Measurements from ENCODE around the gene FAM241A. TPM values are rescaled to one million over a fixed set of nuclear protein-coding genes. Genes with fewer than 3 reads are reported as not detected.
"Not testable (repeated sequence)": the region's sequence is repeated elsewhere in the genome, so short reads cannot be mapped to it uniquely, and the experiment has no call there.

FAM241A gene
- total RNA-seq, 3 donors from 2014 or later (not counting 1 experiment from before 2014, with no cell fraction given) = 0.36 to 0.75 (median 0.40) TPM

DNA sequence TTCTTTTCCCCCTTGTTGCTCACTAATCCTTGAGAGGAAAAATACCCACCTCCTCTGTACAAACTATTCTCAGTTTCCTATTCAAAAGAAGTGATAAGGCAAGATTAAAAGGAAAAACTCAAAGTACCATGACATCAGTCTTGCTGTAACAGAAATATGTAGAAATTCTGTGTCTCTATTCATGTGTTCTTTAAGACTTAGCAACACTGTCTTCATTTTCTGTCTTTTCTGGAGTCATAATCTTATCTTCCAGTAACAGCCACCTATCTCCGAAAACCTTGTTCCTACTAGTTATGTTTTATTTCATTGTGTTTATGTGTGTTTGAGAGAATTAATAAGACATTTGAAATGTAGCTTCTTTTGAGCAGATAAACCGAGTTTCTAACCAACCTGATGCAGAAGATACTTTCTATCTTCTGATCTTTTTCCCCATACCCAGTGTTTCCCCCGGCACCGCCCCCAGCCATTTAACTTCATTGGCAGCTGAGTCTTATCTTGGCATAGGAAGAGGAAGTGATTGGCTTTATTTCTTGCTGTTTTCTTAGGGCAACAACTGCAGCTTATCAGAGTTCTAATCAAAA, 8.0 kb downstream of the FAM241A start:
- peaks cover 0 to 31% of the 10 kb centered on the region in 2 donors for H3K27me3 Mint-ChIP-seq (ENCODE audit: low read depth in 2 of 2)
- no peak for DNase-seq
- H3K36me3 Mint-ChIP-seq = no peaks in the 10 kb centered on the region
- TF ChIP-seq, protein P1, sequence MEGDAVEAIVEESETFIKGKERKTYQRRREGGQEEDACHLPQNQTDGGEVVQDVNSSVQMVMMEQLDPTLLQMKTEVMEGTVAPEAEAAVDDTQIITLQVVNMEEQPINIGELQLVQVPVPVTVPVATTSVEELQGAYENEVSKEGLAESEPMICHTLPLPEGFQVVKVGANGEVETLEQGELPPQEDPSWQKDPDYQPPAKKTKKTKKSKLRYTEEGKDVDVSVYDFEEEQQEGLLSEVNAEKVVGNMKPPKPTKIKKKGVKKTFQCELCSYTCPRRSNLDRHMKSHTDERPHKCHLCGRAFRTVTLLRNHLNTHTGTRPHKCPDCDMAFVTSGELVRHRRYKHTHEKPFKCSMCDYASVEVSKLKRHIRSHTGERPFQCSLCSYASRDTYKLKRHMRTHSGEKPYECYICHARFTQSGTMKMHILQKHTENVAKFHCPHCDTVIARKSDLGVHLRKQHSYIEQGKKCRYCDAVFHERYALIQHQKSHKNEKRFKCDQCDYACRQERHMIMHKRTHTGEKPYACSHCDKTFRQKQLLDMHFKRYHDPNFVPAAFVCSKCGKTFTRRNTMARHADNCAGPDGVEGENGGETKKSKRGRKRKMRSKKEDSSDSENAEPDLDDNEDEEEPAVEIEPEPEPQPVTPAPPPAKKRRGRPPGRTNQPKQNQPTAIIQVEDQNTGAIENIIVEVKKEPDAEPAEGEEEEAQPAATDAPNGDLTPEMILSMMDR (IDR thresholded peaks at IDR 0.05) = no peak
- H3K36me3 ChIP-seq (ENCODE audit: control insufficient read depth, insufficient read depth, low read length) = no peaks in the 10 kb centered on the region
- intact Hi-C loops (cut with micrococcal nuclease) = no loop called here
- no peaks in the 10 kb centered on the region for H3K27me3 ChIP-seq (ENCODE audit: control insufficient read depth, insufficient read depth, low read length)
- no peaks in the 10 kb centered on the region for H3K4me1 ChIP-seq (ENCODE audit: control insufficient read depth, insufficient read depth, low read length)
- H3K4me3 ChIP-seq (ENCODE audit: low read length) = no peak overlapping the region
- no peaks in the 10 kb centered on the region for H3K9me3 ChIP-seq (ENCODE audit: control insufficient read depth, insufficient read depth, low read length)
- no peak for ATAC-seq
- 40% methylated on average over 1 of the region's 4 CpGs for WGBS (ENCODE audit: insufficient coverage)
- no peak overlapping the region for H3K27ac ChIP-seq (ENCODE audit: low read length)
- no peaks in the 10 kb centered on the region for H3K9me3 Mint-ChIP-seq
- no peaks in the 10 kb centered on the region for H3K4me1 Mint-ChIP-seq
- no peak overlapping the region for H3K27ac Mint-ChIP-seq
- H3K4me3 Mint-ChIP-seq = no peak overlapping the region

DNA sequence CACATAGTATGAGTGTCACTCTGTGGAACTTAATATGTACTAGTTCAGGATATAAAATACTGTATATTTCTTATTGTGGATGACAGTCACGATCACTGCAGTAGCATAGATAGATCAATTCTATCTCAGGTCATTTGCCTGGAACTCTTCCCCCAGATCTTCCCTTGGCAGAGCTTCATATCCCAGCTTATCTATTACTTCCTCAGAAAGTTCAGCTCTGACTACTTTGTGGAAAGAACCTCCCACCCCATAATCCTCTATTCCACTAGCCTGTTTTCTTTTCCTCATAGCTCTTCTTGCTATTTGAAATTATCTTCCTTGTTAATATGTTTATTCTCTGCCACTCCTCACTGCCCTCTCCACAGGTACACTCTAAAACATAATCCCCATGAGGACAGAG, 10.9 kb downstream of the FAM241A start:
- 75% methylated on average over 1 of the region's 1 CpG for WGBS (ENCODE audit: insufficient coverage)
- TF ChIP-seq, protein P1 (IDR thresholded peaks at IDR 0.05) = no peak
- H3K27me3 ChIP-seq (ENCODE audit: control insufficient read depth, insufficient read depth, low read length) = no peaks in the 10 kb centered on the region
- peaks cover 9% of the 10 kb centered on the region for H3K36me3 Mint-ChIP-seq
- ATAC-seq = no peak
- H3K9me3 ChIP-seq (ENCODE audit: control insufficient read depth, insufficient read depth, low read length) = no peaks in the 10 kb centered on the region
- H3K27me3 Mint-ChIP-seq (ENCODE audit: low read depth in 2 of 2) = peaks cover 10 to 48% of the 10 kb centered on the region in 2 donors
- DNase-seq = no peak
- H3K4me3 Mint-ChIP-seq = no peak overlapping the region
- H3K9me3 Mint-ChIP-seq = peaks cover 2 to 4% of the 10 kb centered on the region in 2 donors
- H3K4me1 ChIP-seq (ENCODE audit: control insufficient read depth, insufficient read depth, low read length) = no peaks in the 10 kb centered on the region
- intact Hi-C loops (cut with micrococcal nuclease) = no loop called here
- no peaks in the 10 kb centered on the region for H3K36me3 ChIP-seq (ENCODE audit: control insufficient read depth, insufficient read depth, low read length)
- H3K27ac Mint-ChIP-seq = no peak overlapping the region
- no peak overlapping the region for H3K4me3 ChIP-seq (ENCODE audit: low read length)
- H3K4me1 Mint-ChIP-seq = no peaks in the 10 kb centered on the region
- no peak overlapping the region for H3K27ac ChIP-seq (ENCODE audit: low read length)

DNA sequence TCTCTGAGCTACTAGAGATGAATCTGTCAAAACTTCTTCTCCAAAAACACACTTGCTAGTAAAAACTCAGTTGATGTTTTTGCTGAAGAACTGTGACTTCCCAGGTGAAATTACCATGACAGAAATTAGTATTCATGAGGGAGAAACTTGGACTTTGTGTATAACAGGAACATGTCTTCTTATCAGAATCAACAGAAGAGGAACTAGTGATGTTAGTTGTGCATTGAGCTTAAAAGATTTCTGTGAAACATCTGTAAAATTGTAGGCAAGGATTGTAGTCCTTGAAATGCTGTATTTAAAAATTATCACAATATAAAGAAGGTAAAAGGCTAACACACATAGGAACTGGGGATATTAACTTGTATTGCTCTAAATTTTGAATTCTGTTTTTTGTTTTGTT, 11.3 kb downstream of the FAM241A start:
- Histone ChIP-seq H3K9me3 (ENCODE audit: control insufficient read depth, insufficient read depth, low read length) (no peaks in the 10 kb centered on the region), H3K27ac (ENCODE audit: low read length) (no peak overlapping the region), H3K36me3 (ENCODE audit: control insufficient read depth, insufficient read depth, low read length) (no peaks in the 10 kb centered on the region), H3K27me3 (ENCODE audit: control insufficient read depth, insufficient read depth, low read length) (no peaks in the 10 kb centered on the region), H3K4me1 (ENCODE audit: control insufficient read depth, insufficient read depth, low read length) (no peaks in the 10 kb centered on the region), H3K4me3 (ENCODE audit: low read length) (no peak overlapping the region)
- H3K36me3 Mint-ChIP-seq = peaks cover 9% of the 10 kb centered on the region
- TF ChIP-seq, protein P1 (IDR thresholded peaks at IDR 0.05) = no peak
- H3K4me3 Mint-ChIP-seq = no peak overlapping the region
- intact Hi-C loops (cut with micrococcal nuclease) = no loop called here
- DNase-seq = no peak
- no peak overlapping the region for H3K27ac Mint-ChIP-seq
- no peak for ATAC-seq
- H3K27me3 Mint-ChIP-seq (ENCODE audit: low read depth in 2 of 2) = peaks cover 12 to 48% of the 10 kb centered on the region in 2 donors
- H3K9me3 Mint-ChIP-seq = peaks cover 4% of the 10 kb centered on the region in 2 donors
- no peaks in the 10 kb centered on the region for H3K4me1 Mint-ChIP-seq

DNA sequence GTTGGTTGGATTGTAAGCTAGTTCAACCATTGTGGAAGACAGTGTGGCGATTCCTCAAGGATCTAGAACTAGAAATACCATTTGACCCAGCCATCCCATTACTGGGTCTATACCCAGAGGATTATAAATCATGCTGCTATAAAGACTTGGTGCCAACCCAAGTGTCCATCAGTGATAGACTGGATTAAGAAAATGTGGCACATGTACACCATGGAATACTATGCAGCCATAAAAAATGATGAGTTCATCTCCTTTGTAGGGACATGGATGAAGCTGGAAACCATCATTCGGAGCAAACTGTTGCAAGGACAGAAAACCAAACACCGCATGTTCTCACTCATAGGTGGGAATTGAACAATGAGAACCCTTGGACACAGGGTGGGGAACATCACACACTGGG, 18.5 kb downstream of the FAM241A start:
- H3K4me3 ChIP-seq (ENCODE audit: low read length); H3K27me3 ChIP-seq (ENCODE audit: control insufficient read depth, insufficient read depth, low read length); H3K27ac ChIP-seq (ENCODE audit: low read length); intact Hi-C loops (cut with micrococcal nuclease); ATAC-seq; H3K9me3 Mint-ChIP-seq; H3K4me3 Mint-ChIP-seq; H3K4me1 Mint-ChIP-seq; H3K36me3 ChIP-seq (ENCODE audit: control insufficient read depth, insufficient read depth, low read length); DNase-seq; H3K4me1 ChIP-seq (ENCODE audit: control insufficient read depth, insufficient read depth, low read length); H3K36me3 Mint-ChIP-seq; H3K9me3 ChIP-seq (ENCODE audit: control insufficient read depth, insufficient read depth, low read length); H3K27ac Mint-ChIP-seq: not testable (repeated sequence)
- H3K27me3 Mint-ChIP-seq (ENCODE audit: low read depth in 2 of 2) = peaks cover 12 to 13% of the 10 kb centered on the region in 2 donors
- WGBS (ENCODE audit: insufficient coverage) = 97% methylated on average over 2 of the region's 3 CpGs

All from natural killer cell (primary cell).